ENCODE results near the gene SPPL2A.
A peak's percentile ranks its signal among the peaks of the same experiment; 100 is the strongest.

SPPL2A gene

GRCh38 chr15:50685976-50686468, 79.5 kb downstream of the SPPL2A start:
- peak overlapping the region; percentile 99 for H3K4me3 ChIP-seq (ENCODE audit: low read depth, low read length)
- peak; percentile 55 for DNase-seq (ENCODE audit: low read depth, low spot score)
- peak; percentile 10 for TF ChIP-seq CTCF (IDR thresholded peaks at IDR 0.05; ENCODE audit: low read depth, low read length)
- in situ Hi-C loops (cut with HindIII; ENCODE audit: low sequenced_read_pairs): no loop called here

- peak; percentile 19 for DNase-seq (ENCODE audit: low read depth, low spot score)
- peak; percentile 15 for TF ChIP-seq CTCF (IDR thresholded peaks at IDR 0.05; ENCODE audit: low read depth, low read length)
- in situ Hi-C loops (cut with HindIII; ENCODE audit: low sequenced_read_pairs): no loop called here
- peak overlapping the region; percentile 99 for H3K4me3 ChIP-seq (ENCODE audit: low read depth, low read length)
These were observed 80.1 kb downstream of the SPPL2A start for GRCh38 chr15:50685191-50685975.

GRCh38 chr15:50681467-50681866, 84.0 kb downstream of the SPPL2A start:
- DNase-seq (ENCODE audit: low read depth, low spot score): no peak
- no peak for TF ChIP-seq CTCF (IDR thresholded peaks at IDR 0.05; ENCODE audit: low read depth, low read length)
- H3K4me3 ChIP-seq (ENCODE audit: low read depth, low read length): no peak overlapping the region
- in situ Hi-C loops (cut with HindIII; ENCODE audit: low sequenced_read_pairs): no loop called here

- in situ Hi-C loops (cut with HindIII; ENCODE audit: low sequenced_read_pairs): no loop called here
- H3K4me3 ChIP-seq (ENCODE audit: low read depth, low read length): no peak overlapping the region
- peak; percentile 33 for DNase-seq (ENCODE audit: low read depth, low spot score)
- no peak for TF ChIP-seq CTCF (IDR thresholded peaks at IDR 0.05; ENCODE audit: low read depth, low read length)
These were observed 88.6 kb downstream of the SPPL2A start for GRCh38 chr15:50676799-50677483.

- in situ Hi-C loops (cut with HindIII; ENCODE audit: low sequenced_read_pairs): no loop called here
- DNase-seq (ENCODE audit: low read depth, low spot score): peak; percentile 67
- TF ChIP-seq CTCF (IDR thresholded peaks at IDR 0.05; ENCODE audit: low read depth, low read length): peak; percentile 58
- no peak overlapping the region for H3K4me3 ChIP-seq (ENCODE audit: low read depth, low read length)
These were observed 89.9 kb downstream of the SPPL2A start for GRCh38 chr15:50675535-50676144.

GRCh38 chr15:50670115-50670514, 95.4 kb downstream of the SPPL2A start:
- no peak overlapping the region for H3K4me3 ChIP-seq (ENCODE audit: low read depth, low read length)
- no peak for DNase-seq (ENCODE audit: low read depth, low spot score)
- in situ Hi-C loops (cut with HindIII; ENCODE audit: low sequenced_read_pairs): no loop called here
- TF ChIP-seq CTCF (IDR thresholded peaks at IDR 0.05; ENCODE audit: low read depth, low read length): no peak

Data from astrocyte of the spinal cord (primary cell).